ENCODE data around the gene DDX39B.
"Not testable (repeated sequence)": the region's sequence is repeated elsewhere in the genome, so short reads cannot be mapped to it uniquely, and the experiment has no call there.

The DDX39B gene

DNA sequence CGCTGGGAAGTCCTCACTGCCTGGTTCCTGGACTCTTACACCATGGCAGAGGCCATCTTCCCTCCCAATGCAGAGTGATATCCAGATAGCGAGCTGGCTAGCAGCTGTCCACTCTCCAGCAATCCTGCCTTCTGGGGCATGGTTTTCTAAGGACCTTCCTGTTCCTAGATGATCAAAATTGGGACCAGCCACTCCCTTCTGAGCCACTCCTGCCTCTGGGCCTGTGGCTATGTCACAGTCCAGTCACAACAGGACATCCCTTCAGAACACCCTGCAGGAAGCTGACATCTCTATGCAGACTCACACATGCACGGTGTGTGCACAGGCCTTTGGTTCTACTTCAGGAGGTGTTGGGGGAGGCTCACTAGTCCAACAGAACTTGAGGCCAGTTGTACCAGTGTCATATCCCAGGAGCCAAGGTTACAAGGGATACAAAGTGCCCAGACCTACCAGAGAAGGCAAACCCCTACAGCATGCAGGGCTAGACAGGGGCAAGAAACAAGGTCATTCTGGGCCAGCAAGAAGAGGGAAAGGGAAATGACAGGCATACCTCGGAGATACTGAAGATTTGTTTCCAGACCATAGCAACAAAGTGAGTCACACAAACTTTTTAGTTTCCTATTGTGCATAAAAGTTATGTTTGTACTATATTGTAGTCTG is 15.7 kb downstream of the DDX39B start:
- peak; percentile 18 for DNase-seq

DNA sequence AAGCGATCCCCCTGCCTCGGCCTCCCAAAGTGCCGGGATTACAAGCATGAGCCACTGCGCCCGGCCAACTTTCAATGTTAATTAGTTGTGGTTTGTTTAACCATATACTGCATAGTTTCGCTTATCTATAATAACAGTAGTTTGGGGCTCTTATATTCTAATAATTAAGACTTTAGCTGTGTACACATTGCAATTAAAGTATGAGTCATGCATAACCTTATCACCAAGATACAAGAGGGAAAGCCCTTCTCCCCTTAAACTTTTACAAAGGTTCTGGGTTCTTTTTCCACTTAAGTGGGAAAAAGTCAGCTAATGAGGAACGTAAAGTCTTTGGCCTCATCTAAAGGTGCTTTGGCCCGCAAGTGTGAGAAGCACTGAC is 16.3 kb downstream of the DDX39B start:
- DNase-seq, result peak; percentile 73

DNA sequence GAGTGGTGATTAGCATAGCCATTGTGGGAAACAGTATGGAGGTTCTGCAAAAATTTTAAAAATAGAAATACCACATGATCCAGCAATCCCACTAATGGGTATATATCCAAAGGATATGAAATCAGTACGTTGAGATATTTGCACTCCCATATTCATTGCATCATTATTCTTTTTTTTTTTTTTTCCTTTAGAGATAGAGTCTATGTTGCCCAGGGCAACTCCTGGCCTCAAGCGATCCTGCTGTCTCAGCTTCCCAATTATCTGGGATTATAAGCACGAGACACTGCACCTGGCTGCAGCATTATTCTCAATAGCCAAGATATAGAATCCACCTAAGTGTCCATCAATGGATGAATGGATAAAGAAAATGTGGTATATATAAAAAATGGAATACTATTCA is 20.0 kb downstream of the DDX39B start:
- no peak for DNase-seq

DNA sequence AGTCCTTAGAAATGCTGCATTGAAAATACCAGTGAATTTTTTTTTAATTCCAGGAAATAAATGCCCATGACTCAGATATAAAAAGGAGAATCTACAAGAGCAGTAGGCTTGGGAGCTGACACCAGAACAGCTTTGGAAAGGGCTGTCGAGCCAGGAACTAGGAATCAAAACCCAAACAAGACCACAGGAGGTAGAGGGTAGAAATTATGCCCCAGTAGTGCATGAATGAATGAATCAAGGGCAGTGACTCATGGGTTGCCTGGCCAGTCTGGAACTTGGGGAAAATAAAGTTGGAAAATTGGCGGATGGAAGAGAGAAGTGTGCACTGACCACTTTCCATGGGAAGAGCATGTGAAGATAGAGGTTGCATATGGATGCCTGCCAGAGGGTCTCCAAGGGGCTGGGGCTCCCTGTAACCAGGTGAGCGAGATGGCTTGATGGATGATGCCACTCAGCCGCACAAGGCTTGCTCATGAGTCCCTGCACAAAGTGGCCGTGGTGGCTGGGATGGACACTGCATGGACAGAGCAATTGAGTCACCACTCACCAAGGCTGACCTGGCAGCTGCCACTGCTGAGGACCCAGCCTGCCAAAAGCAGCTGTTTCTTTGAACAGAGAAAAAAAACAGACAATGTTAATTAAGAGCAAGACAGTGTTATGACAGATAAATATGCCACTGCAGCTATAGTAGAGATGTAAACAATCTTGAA is 28.2 kb downstream of the DDX39B start:
- no peak for DNase-seq

DNA sequence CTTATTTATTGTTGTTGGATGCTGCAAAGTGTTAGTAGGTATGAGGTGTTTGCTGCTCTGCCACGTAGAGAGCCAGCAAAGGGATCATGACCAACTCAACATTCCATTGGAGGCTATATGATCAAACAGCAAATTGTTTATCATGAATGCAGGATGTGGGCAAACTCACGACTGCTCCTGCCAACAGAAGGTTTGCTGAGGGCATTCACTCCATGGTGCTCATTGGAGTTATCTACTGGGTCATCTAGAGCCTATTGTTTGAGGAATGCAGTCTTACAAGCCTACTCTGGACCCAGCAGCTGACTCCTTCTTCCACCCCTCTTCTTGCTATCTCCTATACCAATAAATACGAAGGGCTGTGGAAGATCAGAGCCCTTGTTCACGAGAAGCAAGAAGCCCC is 31.8 kb downstream of the DDX39B start:
- no peak for DNase-seq

DNA sequence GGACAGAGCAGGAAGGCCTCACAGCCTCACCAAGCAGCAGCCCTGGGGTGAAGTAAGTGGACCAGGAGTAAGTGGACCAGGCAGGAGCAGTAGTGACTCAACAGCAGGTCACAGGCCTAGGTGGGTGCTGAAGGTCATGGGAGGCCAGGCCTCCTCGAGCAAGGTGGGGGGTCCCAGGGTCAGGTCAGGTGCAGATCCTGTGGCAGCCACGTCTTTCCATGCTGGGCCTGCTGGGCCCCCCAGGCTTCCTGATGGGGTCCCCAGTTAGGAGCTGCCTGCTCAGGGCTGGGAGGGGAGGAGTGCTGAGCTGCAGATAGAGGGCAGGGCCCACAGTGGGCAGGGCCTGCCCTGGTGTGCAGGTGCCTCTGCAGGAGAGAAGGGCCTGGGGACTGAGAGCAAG is 32.8 kb downstream of the DDX39B start:
- not testable (repeated sequence) for DNase-seq

DNA sequence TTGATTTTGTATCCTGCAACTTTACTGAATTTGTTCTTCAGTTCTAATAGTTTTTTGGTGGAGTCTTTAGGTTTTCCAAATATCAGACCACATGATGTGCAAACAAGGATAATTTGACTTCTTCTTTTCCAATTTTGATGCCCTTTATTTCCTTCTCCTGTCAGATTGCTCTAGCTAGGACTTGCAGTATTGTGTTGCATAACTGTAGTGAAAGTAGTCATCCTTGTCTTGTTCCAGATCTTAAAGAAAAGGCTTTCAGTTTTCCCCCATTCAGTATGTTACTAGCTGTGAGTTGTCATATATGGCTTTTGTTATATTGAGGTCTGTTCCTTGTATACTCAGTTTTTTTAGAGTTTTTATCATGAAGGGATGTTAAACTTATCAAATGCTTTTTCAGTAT is 39.2 kb downstream of the DDX39B start:
- no peak for DNase-seq

DNA sequence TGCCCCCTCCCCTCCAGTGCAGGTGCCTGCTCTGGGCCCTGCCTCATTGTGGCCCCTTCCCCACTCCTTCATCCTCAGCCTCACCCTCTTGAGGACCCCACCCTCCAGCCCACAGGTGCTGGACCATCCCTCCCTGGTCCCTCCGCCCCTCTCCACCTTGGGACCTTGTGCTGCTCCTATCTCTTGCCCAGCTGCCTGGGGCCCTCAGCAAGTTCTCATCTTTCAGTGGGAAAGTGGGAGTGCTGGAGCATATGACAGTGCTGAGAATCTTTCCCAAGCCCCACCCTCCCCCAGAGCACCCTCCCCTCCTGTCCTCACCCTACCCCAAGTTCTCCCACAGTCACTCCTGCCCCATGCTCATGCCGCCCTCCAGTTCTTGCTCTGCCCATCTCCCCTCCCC is 42.2 kb downstream of the DDX39B start:
- DNase-seq, result not testable (repeated sequence)

DNA sequence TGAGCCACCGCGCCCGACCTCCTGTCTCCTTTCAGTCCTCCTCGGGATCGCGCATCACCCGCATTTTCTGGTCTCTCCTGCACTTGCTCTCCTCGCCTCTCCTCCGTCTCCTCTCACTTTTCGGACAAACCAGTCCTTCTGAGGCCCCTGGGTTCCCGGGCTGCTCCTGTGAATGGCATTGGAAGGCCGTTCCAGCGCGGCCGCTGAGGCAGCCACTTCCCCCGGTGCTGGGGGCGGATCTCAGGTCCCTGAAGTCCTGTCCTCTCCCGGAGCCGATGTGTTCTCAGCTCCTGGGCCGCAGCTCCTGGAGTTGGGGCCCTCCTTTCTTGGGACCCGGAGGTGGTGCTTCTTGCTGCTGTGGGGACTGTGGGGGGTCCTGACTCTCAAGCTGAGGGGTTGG is 43.1 kb downstream of the DDX39B start:
- DNase-seq, result no peak

DNA sequence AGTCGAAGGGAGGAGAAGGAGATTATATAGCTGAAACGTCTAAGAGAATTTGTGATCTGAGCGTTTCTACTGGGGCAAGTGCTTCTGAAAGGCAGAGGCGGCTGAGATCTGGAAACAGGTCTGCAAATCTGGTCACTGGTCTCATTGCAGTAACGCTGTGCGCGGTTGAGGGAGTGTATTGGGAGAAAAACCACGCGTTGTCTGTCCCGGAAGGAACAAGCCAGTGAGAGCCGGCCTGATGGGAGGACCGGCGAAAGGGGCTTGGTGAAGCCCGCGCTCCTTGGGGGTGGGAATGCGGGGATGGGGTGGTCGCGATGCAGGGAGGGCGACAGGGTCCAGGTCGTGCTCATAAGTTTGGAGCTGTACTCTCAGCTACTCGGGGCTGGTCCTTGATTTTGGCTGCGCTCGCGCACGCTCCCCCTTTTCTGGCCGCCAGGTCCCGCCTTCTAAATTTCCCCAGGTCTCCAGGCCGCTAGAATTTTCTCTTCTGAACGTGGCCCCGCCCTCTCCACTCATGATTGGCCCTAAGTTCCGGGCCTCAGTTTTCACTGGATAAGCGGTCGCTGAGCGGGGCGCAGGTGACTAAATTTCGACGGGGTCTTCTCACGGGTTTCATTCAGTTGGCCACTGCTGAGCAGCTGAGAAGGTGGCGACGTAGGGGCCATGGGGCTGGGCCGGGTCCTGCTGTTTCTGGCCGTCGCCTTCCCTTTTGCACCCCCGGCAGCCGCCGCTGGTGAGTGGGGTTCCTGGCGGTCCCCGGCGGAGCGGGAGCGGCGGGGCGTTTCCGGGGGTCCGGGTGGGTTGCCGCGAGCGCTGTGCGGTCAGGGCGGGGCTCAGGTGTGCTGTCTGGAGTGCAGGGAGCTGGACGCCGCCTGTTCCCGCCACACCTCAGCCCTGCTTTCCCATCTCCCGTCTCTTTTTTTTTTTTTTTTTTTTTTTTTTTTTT is 44.0 kb downstream of the DDX39B start, which contains the start of gene MICB:
Gene MICB (plus strand): TSS at position 615 of the 946 bp plus-strand sequence. CDS start 49 bp downstream, at position 664.
- DNase-seq, result peak; percentile 96

DNA sequence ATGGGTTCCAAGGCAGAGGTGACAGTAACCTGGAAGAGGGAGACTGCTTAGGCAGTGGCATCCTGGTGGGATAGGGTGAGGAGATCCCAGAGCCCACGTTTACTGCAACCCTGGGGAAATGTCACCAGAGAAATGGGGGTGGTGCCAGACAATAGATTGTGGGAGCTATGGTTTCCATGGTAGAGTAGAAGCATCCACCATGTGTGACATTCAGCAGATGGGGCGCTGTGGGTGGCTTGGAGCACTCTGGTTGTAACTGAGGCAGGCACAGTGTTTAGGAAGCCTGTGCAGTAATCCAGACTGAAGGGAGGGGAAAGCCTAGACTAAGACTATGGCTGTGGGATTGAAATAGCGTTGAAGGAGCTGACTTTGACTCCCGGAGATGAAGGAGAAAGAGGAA is 45.0 kb downstream of the DDX39B start:
- not testable (repeated sequence) for DNase-seq

DNA sequence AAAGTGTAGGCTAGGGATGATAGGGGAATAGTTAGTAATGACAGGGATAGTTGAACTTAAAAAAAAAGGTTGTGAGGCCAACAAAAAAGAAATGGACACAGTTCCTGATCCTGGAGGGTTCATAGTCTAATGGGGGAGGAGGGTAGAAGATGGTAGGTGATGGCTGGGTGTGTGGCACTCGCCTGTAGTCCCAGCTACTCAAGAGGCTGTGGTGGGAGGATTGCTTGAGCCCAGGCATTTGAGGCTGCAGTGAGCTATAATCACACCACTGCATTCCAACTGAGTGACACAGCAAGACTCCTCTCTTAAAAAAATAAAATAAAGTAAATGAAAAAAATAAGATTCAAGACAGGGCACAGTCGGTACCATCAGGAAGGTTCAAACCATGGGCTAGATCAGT is 46.2 kb downstream of the DDX39B start:
- DNase-seq, result peak; percentile 27

DNA sequence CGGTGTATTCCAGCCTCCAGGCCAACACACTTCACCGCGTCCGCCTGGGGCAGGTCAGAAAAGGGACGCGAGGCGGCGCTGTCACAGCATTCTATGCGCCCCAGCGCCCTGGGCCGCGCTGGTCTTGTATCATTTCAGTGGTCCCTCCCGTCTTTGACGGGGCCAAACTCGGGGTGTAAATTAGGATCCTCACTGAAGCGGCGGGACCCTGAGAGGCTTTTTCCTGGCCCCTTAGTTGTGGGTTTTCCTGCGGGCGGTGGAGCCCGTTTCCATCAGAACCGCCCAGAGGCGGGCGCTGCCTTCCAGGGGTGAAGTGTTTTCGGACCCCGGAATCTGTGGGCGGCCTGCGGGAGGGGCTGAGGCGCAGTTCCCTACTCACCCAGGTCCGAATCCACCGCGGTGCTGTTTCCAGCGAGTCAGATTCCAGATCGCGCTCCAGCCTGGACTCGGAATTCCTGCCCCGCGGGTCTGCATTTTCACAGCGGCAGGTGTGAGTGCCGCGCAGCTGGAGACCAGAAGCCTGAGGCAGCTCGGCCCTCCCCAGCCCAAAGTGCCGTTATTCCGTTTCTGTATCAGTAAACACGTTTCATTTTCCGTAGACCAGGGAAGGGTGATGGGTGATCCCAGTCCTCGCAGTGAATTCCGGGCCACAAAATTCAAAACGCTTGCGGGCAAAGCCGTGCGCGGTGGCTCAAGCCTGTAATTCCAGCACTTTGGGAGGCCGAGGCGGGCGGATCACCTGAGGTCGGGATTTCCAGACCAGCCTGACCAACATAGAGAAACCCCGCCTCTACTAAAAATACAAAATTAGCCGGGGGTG is 47.7 kb downstream of the DDX39B start:
- peak; percentile 94 for DNase-seq

DNA sequence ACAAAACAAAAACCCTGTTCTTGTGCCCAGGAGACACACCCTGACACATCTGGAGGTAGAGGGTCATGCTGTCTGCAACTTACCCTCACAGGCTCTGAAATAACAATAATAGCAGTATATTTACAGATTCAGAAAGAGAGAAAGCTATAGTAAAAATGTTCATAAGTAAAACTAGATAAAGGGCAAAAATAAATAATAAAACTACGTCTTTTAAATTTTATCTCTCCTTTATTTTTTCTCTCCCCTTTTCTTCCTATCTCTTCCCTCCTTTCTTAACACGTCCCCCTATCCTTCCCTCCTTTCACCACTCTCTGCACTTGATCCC is 48.3 kb downstream of the DDX39B start:
- not testable (repeated sequence) for DNase-seq

DNA sequence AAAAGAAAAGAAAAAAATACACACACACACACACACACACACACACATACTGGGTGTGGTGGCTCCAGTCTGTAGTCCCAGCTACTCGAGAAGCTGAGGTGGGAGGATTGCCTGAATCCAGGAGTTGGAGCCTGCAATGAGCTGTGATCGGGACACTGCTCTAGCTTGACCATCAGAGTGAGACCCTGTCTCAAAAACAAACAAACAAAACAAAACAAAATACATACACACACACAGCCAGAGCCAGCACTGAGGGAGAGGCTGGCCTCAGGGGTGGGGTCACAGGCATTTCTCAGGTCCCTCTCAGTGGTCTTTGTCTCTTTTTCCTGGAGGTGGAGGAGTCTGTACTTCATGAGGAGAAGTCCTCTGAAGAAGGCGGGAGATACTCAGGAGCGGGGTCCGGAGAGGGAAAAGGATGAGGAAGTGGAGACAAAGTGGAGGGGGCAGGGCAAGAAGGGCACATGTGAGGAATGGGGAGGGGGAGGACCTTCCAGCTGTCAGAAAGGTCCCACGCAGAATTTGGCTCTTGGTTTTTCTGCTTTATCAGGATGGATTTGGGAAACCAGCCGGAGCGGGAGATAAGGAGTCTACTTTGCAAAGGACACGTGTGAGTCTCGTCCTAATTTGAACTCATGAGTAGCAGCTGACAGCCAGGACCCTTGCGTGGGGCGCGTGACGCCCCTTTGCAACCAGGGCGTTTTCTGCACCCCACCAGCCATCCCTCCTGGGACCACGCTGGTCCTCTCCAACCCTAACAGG is 51.5 kb downstream of the DDX39B start:
- no peak for DNase-seq

DNA sequence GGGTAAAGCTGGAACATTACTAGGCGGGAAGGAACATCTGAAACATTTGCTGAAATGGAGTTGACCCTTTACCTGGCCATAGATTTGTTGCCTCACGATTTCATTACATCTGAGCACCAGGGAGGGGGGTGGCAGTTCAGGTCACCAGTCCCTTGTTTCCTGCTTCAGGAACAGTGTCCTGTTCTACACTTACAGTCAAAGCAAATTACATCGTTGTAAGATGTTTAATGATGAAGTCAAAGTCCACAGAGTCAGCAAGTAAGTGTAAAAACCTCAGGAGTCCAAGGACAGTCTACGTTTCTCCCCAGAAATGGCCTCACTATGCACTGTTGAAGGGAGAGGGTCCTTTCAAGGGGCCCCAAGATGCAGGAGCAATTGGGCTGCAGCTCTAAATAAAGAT is 52.7 kb downstream of the DDX39B start:
- no peak for DNase-seq

DNA sequence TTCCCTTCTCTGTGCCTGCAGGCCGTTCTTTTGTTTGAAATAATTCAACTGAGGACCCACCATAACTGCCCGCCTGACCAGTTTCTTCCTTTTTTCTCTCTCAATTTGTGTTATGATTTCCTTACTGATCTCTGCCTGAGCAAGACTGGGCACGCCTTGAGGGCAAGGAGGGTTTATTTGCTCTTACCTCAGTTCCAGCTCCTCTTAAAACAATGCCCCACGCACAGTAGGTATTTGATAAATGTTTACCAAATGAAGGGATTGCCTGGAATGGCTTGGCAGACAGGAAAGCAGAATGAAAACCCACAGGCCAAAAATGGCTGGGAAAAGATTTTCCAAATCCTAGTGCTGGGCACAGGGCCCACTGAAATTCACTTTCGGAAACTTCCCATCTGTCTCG is 54.1 kb downstream of the DDX39B start:
- DNase-seq, result not testable (repeated sequence)

DNA sequence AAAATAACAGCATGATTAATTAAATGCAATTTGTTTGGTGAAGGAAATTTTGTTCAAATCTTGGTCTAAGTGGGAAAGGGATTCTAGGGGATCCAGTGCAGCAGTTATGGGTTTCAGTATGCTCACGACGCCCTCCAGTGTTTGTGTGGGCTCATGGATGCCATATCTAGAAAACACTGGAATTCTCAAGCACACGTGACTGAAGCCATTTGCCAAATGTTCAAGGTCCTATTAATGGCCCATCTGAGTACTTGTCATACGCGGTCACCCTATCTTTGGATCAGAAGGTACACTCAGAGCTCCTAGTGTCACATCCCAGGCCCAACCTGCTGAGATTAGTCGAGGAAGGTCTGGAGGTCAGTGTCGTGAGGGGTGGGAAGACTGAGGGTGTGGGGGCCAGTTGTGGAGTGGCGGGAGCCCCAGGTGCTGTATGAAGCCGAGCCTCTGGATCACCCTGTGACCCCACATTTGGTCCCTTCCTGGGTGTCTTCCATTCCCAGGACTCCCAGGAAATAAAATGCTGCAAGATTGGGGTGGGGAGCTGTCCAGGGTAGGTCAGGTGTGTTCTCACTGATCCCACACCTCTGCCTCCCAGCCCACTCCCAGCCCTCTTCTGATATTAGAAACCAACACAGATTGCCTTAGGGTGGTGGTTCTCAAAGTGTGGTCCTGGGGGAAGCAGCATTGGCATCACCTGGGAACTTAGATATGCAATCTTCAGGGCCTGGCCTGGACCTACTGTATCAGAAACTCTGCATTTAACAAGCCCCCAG is 55.6 kb downstream of the DDX39B start:
- not testable (repeated sequence) for DNase-seq

DNA sequence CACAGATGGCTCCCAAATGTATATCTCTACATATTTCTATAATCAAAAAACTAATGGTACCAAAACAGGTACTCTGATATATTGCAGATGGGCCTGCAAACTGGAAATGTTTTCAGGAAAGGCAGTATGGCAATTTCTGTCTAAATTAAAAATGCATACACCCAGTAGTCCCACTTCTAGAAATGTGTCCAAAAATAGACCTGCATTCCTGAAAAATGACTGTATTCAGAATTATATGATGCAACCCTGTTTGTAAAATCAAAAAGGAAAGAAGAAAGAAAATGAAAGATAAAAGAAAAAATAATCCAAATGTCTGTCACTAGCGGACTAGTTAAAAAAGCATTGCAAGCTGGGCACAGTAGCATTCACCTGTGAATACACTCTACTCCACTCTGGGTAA is 56.7 kb downstream of the DDX39B start:
- DNase-seq, result no peak

DNA sequence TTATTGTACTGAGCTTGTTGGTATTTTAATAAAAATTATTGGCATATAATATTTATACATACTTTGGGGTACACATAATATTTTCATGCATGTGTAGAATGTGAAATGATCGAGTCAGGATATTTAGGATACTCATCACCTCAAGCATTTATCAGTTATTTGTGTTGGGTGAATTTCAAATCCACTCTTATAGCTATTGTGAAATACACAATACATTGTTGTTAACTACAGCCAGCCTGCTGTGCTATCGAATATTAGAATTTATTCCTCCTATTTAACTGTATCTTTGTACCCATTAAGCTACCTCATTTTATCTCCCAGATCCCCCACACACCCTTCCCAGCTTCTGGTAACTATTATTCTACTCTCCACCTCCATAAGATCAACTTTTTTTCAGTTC is 58.4 kb downstream of the DDX39B start:
- no peak for DNase-seq

DNA sequence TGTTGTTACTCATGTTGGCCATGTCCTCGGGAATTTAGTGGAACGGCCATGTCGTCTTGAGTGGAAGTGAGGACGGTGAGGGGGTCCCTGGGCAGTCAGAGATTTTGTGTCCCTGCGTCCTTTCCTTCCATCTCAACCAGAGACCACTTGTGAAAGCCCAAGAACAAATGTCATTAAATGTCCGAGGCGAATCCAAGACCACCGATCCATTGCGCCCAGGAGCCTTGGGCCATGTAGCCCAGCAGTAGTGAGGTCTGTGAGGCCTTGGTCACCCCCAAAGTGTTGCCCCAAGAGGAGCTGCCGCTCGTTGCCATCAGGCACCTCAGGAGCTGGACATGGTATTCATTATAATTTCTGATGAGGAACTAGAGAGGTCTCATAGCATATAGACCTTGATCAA is 61.2 kb downstream of the DDX39B start:
- DNase-seq, result no peak

Measured in hematopoietic multipotent progenitor cell treated with erythropoietin and hydrocortisone succinate and interleukin-3 and kit ligand, for 4 days (in vitro differentiated cells).